Skin epidermis (tissue), 12 donors: Measurements from ENCODE around the gene RABGAP1L.
"Not testable (repeated sequence)": the region's sequence is repeated elsewhere in the genome, so short reads cannot be mapped to it uniquely, and the experiment has no call there.

Source experiments
- H3K27ac ChIP-seq, 21 experiments: fragments of 200-600 bp; sonication (generic) in 11 of 21; one replicate each; pipeline ENCODE4 v1.5.0; 2020; ENCODE audit warnings: mild to moderate bottlenecking in 3 of 21, inconsistent platforms in 2 of 21, moderate library complexity in 2 of 21
- H3K4me3 ChIP-seq, 7 experiments: fragments of 200-600 bp; sonication (generic) in 2 of 7; one replicate each; pipeline ENCODE4 v1.5.0; 2020; ENCODE audit warnings: inconsistent platforms in 2 of 7, mild to moderate bottlenecking in 2 of 7, moderate library complexity in 1 of 7

The RABGAP1L gene

DNA sequence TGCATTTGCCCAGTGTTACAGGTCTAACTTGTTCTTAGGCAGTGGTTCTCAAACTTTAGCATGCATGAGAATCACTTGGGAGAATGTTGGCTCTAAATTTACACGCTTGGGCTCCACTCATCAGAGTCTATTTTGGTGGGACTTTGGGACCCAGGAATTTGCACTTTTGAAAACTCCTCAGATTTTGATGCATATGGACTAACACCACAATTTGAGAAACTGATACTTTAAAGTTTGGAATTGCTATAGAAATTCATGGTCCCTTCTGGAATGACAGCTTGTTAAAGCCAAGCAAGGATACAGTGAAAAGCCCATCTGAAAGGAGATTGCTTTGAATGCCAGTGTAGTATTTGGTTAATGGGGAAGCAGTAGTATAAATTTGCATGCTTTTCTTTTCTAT is 320.0 kb downstream of the RABGAP1L start:
- H3K27ac ChIP-seq = no peak overlapping the region
- H3K4me3 ChIP-seq = no peak overlapping the region

GRCh38 chr1:174480324-174480723 is 321.0 kb downstream of the RABGAP1L start:
- no peak overlapping the region for H3K27ac ChIP-seq
- H3K4me3 ChIP-seq = no peak overlapping the region

- Histone ChIP-seq H3K4me3 (no peak overlapping the region), H3K27ac (no peak overlapping the region)
Observed at GRCh38 chr1:174491606-174492005, 332.3 kb downstream of the RABGAP1L start.

GRCh38 chr1:174497478-174497877 is 338.2 kb downstream of the RABGAP1L start:
- Histone ChIP-seq H3K27ac (no peak overlapping the region), H3K4me3 (no peak overlapping the region)

DNA sequence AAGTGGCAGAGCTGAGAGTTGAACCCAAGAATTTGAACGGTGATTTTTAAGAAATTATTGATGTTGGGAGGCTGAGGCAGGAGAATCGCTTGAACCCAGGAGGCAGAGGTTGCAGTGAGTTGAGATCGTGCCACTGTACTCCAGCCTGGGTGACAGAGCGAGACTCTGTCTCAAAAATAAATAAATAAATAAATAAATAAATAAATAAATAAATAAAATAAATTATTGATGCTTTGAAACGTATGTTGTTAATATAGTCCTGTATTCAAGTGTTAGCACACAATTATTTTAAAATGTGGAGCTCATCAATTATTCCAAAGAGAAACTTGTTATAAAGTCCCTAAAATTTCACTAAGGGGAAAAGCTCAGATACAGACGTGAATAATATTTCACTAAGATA is 357.4 kb downstream of the RABGAP1L start:
- not testable (repeated sequence) for H3K27ac ChIP-seq, H3K4me3 ChIP-seq

DNA sequence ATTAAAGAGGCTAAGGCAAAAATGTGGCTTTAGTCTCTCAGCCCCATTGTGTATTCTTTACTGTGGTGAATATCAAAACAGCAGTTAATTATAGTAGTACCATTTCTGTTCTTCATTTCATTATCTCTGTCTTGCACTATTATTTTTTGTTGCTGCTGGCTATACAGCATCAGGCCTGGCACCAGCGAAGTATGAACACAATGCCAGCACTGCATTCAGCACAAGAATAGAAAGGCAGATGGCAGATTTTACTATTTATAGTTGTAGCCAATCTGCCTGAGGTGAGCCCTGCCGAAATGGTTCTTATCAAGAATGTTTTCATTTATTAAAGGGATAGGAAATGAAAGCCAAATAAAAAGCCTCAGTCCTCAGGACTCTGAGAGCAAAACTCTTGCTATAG is 360.5 kb downstream of the RABGAP1L start:
- Histone ChIP-seq H3K4me3 (no peak overlapping the region), H3K27ac (no peak overlapping the region)

DNA sequence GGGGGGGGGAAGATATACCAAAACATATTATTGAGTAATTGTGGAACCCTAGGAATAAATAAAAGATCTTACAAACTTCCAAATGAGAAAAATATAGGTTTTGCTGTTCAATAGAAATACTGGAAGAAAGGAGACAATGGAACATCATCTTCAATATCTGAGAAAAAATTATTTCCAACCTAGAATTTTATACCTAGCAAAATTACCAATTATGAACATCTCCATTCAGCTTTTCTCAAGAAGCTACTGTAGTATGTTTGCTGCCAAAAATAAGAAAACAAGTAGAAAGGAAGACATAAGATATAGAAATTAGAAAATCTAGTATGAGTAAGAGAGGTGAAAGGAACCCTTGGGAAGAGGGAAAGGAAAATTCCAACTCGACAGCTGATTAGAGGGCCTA is 372.4 kb downstream of the RABGAP1L start:
- Histone ChIP-seq H3K27ac (no peak overlapping the region), H3K4me3 (no peak overlapping the region)

GRCh38 chr1:174534789-174535188 is 375.5 kb downstream of the RABGAP1L start:
- Histone ChIP-seq H3K27ac (no peak overlapping the region), H3K4me3 (no peak overlapping the region)

- no peak overlapping the region for H3K4me3 ChIP-seq
Observed at GRCh38 chr1:174535207-174535606, 375.9 kb downstream of the RABGAP1L start.

GRCh38 chr1:174543421-174543820 is 384.1 kb downstream of the RABGAP1L start:
- not testable (repeated sequence) for H3K4me3 ChIP-seq, H3K27ac ChIP-seq

More at GRCh38 chr1:174535207-174535606, 375.9 kb downstream of the RABGAP1L start:
- H3K27ac ChIP-seq = no peak overlapping the region

DNA sequence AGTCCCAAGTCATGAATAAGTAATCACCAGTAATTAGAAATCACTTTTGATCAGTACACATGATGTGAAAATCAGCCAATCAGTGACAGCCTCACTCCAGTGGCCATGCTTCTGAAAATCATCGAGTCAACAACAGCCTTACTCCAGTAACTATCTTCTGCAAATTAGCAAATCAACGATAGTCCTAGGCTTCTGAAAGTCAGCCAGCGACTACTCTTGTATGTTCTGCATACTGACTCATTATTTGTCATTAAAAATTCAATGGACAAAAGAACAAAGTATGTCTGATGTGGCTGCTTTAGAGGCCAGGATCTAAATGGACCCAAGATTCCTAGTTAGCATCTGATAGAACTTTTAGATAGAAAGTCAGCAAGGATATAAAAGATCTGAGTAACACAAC is 391.0 kb downstream of the RABGAP1L start:
- no peak overlapping the region for H3K27ac ChIP-seq
- H3K4me3 ChIP-seq = no peak overlapping the region

DNA sequence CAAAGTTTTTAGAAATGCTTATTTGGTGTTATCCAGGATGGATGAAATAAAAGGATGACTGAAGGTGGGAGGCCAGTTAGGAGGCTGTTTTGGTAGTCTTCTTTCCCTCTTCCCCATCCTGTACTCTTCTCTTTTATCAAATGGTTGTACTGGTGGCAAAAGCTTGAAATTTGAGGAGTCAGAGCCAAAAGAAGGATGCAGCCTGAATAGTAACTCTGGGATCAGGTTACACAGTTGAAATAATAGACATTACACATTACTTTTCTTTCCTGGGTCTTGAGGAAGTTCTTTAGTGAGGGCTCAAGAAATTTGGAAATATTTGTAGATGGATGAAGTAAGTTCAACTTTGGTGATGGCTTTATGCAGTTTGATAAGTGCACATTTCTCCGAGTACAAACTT is 397.1 kb downstream of the RABGAP1L start:
- Histone ChIP-seq H3K27ac (no peak overlapping the region), H3K4me3 (no peak overlapping the region)

- no peak overlapping the region for H3K4me3 ChIP-seq
Observed at GRCh38 chr1:174568551-174568950, 409.2 kb downstream of the RABGAP1L start.

GRCh38 chr1:174569240-174569639 is 409.9 kb downstream of the RABGAP1L start:
- Histone ChIP-seq H3K27ac (no peak overlapping the region), H3K4me3 (no peak overlapping the region)

More at GRCh38 chr1:174568551-174568950, 409.2 kb downstream of the RABGAP1L start:
- H3K27ac ChIP-seq = no peak overlapping the region

GRCh38 chr1:174572771-174573170 is 413.5 kb downstream of the RABGAP1L start:
- Histone ChIP-seq H3K27ac (no peak overlapping the region), H3K4me3 (no peak overlapping the region)

- not testable (repeated sequence) for H3K27ac ChIP-seq
Observed at GRCh38 chr1:174576120-174576519, 416.8 kb downstream of the RABGAP1L start.

GRCh38 chr1:174577681-174578080 is 418.4 kb downstream of the RABGAP1L start:
- H3K27ac ChIP-seq = no peak overlapping the region
- no peak overlapping the region for H3K4me3 ChIP-seq

More at GRCh38 chr1:174576120-174576519, 416.8 kb downstream of the RABGAP1L start:
- not testable (repeated sequence) for H3K4me3 ChIP-seq

DNA sequence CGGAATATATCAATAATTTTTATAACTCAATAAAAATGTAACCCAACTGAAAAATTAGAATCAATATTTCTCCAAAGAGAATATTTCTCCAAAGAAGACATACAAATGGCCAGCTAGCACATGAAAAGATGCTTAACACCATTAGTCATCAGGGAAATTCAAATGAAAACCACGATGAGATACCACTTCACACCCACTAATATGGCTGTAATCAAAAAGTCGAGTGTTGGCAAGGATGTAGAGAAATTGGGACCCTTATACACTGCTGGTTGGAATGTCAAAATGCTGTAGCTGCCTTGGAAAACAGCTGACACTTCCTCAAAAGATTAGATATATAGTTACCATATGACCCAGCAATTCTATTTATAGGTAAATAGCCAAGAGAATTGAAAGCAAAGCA is 421.5 kb downstream of the RABGAP1L start:
- Histone ChIP-seq H3K27ac (no peak overlapping the region), H3K4me3 (no peak overlapping the region)

GRCh38 chr1:174583316-174583715 is 424.0 kb downstream of the RABGAP1L start:
- H3K27ac ChIP-seq = no peak overlapping the region

DNA sequence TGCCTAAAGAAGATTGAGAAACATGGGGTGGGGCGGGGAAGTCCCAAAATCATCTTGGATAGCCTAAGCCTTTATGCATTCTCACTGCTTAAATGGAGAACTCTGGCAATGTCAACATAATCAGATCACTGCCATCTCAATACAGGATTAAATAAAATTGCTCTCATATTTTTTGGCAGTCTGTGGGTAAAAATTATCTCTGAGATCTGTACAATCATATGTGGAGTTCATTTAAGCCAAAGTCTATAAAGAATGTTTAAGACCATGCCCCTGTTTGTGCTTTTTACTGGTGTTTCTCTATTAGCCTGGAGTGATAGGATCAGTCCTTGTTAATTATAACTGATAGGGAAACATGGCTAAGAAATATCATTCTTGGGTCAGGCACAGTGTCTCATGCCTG is 424.8 kb downstream of the RABGAP1L start:
- no peak overlapping the region for H3K4me3 ChIP-seq
- H3K27ac ChIP-seq = no peak overlapping the region

More at GRCh38 chr1:174583316-174583715, 424.0 kb downstream of the RABGAP1L start:
- H3K4me3 ChIP-seq = no peak overlapping the region

- H3K4me3 ChIP-seq, H3K27ac ChIP-seq: not testable (repeated sequence)
Observed at GRCh38 chr1:174588618-174589017, 429.3 kb downstream of the RABGAP1L start.

DNA sequence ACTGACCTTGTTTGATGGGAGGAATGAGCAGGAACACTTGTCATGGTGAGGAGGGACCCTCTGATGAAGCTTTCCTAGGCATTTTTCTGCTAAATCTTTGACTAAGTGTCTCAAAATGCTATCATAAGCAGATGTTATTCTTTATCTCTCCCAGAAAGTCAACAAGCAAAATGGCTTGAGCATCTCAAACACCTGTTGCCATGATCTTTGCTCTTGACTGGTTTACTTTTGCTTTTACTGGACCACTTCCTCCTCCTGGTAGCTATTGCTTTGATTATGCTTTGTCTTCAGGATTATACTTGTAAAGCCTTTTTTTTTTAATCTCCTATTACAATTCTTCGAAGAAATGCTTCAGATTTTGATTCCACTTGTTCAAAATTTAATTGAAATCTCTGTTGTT is 445.9 kb downstream of the RABGAP1L start:
- H3K4me3 ChIP-seq = no peak overlapping the region
- H3K27ac ChIP-seq = no peak overlapping the region

DNA sequence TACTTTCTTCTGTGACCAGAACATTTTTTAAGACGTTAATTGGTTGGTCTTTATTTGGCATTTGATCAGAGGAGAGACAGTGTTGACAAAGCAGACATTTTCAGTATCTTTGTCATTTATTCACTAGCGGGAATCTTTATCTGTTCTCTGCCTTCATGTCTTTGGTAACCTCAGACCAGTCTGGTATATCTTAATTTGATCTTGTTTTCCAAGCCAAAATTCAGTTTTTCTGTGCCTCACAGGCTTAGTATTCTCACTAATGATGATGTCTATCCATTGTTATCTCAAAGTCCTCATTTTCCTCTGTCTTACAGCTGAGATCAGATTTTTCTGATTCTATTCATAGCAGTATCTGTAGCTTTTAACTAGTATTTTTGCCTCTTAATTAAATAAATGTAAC is 447.2 kb downstream of the RABGAP1L start:
- H3K27ac ChIP-seq = no peak overlapping the region

More for the DNA sequence above, 447.2 kb downstream of the RABGAP1L start:
- no peak overlapping the region for H3K4me3 ChIP-seq
